PFSK-1 (cell line): ENCODE data around the gene SPIRE2.

Experiments used
- FOXP2 ChIP-seq: optimal IDR thresholded peaks from 2 replicates; pipeline ENCODE3; 2011; ENCODE audit warnings: borderline replicate concordance, control low read depth, inconsistent platforms; ENCODE audit not compliant: insufficient read depth; ENCODE audit errors: extremely low read length, extremely low read depth
- POLR2AphosphoS5 ChIP-seq: IDR thresholded peaks from 2 replicates; pipeline ENCODE4 v1.6.1; 2012; ENCODE audit warnings: low read depth, mild to moderate bottlenecking, control low read depth, low read length, moderate library complexity
- REST ChIP-seq, 2 experiments: IDR thresholded peaks; 2 replicates each; pipeline versions ENCODE4 v1.6.1 to v1.8.0; 2011 to 2012; ENCODE audit warnings: low read depth in 2 of 2, low read length in 2 of 2, control low read depth in 1 of 2, inconsistent platforms in 1 of 2, mild to moderate bottlenecking in 1 of 2, moderate library complexity in 1 of 2; ENCODE audit not compliant: insufficient read depth in 1 of 2
- SIN3A ChIP-seq: IDR thresholded peaks from 2 replicates; pipeline ENCODE4 v1.6.1; 2012; ENCODE audit warnings: mild to moderate bottlenecking, low read length, moderate library complexity, borderline replicate concordance; ENCODE audit not compliant: insufficient read depth
- TAF1 ChIP-seq: IDR thresholded peaks from 2 replicates; pipeline ENCODE4 v1.6.1; 2012; ENCODE audit warnings: low read length, control low read depth, borderline replicate concordance; ENCODE audit not compliant: insufficient read depth

Gene SPIRE2

GRCh38 chr16:89919535-89920406 is 91.5 kb downstream of the SPIRE2 start:
- TF ChIP-seq SIN3A (no peak), REST (IDR thresholded peaks at IDR 0.05; ENCODE audit: insufficient read depth in 1 of 2, low read depth in 2 of 2, low read length in 2 of 2) (no peak), FOXP2 (no peak), TAF1 (no peak), POLR2AphosphoS5 (no peak)

GRCh38 chr16:89920723-89921122 is 92.4 kb downstream of the SPIRE2 start:
- no peak for TF ChIP-seq REST (IDR thresholded peaks at IDR 0.05; ENCODE audit: insufficient read depth in 1 of 2, low read depth in 2 of 2, low read length in 2 of 2)
- no peak for TF ChIP-seq POLR2AphosphoS5
- no peak for TF ChIP-seq SIN3A
- no peak for TF ChIP-seq TAF1
